Measurements from ENCODE around the gene CPE.

DNA sequence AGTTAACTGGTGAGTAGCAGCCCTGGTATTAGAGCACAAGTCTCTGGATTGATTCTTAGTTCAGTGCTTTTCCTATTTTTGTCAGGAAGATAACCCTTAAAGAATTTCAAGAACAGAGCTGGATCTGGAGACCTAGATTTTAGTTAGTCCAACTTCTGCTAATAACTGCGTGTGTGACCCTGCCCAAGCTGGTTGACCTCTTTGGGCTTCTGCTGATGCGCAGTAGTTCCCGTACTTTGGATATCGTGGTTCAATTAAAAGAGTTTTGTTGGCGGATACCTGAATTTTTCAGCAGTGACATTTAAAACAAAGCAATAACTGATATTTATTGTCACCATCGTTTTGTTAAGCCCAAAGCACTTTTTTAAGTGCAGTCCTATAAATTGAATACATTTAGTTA, 42.1 kb upstream of the CPE start:
- TF ChIP-seq POLR2A (IDR thresholded peaks at IDR 0.05) = no peak
- TF ChIP-seq, protein P1, sequence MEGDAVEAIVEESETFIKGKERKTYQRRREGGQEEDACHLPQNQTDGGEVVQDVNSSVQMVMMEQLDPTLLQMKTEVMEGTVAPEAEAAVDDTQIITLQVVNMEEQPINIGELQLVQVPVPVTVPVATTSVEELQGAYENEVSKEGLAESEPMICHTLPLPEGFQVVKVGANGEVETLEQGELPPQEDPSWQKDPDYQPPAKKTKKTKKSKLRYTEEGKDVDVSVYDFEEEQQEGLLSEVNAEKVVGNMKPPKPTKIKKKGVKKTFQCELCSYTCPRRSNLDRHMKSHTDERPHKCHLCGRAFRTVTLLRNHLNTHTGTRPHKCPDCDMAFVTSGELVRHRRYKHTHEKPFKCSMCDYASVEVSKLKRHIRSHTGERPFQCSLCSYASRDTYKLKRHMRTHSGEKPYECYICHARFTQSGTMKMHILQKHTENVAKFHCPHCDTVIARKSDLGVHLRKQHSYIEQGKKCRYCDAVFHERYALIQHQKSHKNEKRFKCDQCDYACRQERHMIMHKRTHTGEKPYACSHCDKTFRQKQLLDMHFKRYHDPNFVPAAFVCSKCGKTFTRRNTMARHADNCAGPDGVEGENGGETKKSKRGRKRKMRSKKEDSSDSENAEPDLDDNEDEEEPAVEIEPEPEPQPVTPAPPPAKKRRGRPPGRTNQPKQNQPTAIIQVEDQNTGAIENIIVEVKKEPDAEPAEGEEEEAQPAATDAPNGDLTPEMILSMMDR (IDR thresholded peaks at IDR 0.05) = no peak

Data from suprapubic skin (tissue), 3 donors.